Posterior vena cava (tissue), 2 donors: ENCODE results near the gene SURF2. TPM values are rescaled to one million over a fixed set of nuclear protein-coding genes. Genes with fewer than 3 reads are reported as not detected.
"Not testable (repeated sequence)": the region's sequence is repeated elsewhere in the genome, so short reads cannot be mapped to it uniquely, and the experiment has no call there.

ENCODE experiments used
- DNase-seq: peaks from one replicate; pipeline ENCODE4 v3.0.0-alpha.2; 2020; ENCODE audit warnings: low spot score
- intact Hi-C, 2 donors: fragments of 100-400 bp; cut with DNase I; formaldehyde crosslinking; loops; one replicate each; pipeline versions ENCODE4 v1.14.1 to v1.14.2; 2022 to 2023
- total RNA-seq, 2 donors: library from RNA; stranded (reverse); fragmentation: NEBNext Ultra II Directional; extraction: Animal tissue kit (Norgen Biotek cat#: 25700); gene quantifications; one replicate each; pipeline ENCODE4 v1.2.1, GENCODE V29; 2021
- donor health status: DM: yes; HTN: yes; CAD: no.
- donor health status: DM: yes; HTN: yes; CAD: no.

The SURF2 gene
- total RNA-seq, 2 donors from 2014 or later: 11.8 to 12.0 TPM

GRCh38 chr9:133389025-133389557 lies 32.7 kb downstream of the SURF2 start:
- intact Hi-C loops: no loop called here
- DNase-seq: no peak

GRCh38 chr9:133389562-133389961 lies 33.2 kb downstream of the SURF2 start:
- no peak for DNase-seq
- intact Hi-C loops: no loop called here

- DNase-seq: no peak
- intact Hi-C loops: no loop called here
Observed at GRCh38 chr9:133390713-133391112, 34.4 kb downstream of the SURF2 start.

GRCh38 chr9:133391449-133391848 lies 35.1 kb downstream of the SURF2 start:
- DNase-seq, intact Hi-C loops: not testable (repeated sequence)

GRCh38 chr9:133392308-133392707 lies 36.0 kb downstream of the SURF2 start:
- intact Hi-C loops: loop anchor here in 1 of 2 donors (1.0 kb wide), 1 partner anchor 44 kb away; no protein-coding TSS in a partner anchor
- not testable (repeated sequence) for DNase-seq

- intact Hi-C loops: no loop called here
- no peak for DNase-seq
Observed at GRCh38 chr9:133393399-133393798, 37.0 kb downstream of the SURF2 start.

- intact Hi-C loops: no loop called here
- DNase-seq: no peak
Observed at GRCh38 chr9:133394687-133395271, 38.4 kb downstream of the SURF2 start.

GRCh38 chr9:133396952-133397351 lies 40.6 kb downstream of the SURF2 start:
- intact Hi-C loops: no loop called here
- no peak for DNase-seq

GRCh38 chr9:133397370-133397769 lies 41.0 kb downstream of the SURF2 start:
- intact Hi-C loops: no loop called here
- DNase-seq: no peak

- intact Hi-C loops: no loop called here
- DNase-seq: no peak
Observed at GRCh38 chr9:133397895-133398294, 41.5 kb downstream of the SURF2 start.

GRCh38 chr9:133400292-133400691 lies 43.9 kb downstream of the SURF2 start:
- intact Hi-C loops: no loop called here
- DNase-seq: no peak

- intact Hi-C loops: no loop called here
- no peak for DNase-seq
Observed at GRCh38 chr9:133401588-133401987, 45.2 kb downstream of the SURF2 start.

GRCh38 chr9:133402689-133403088 lies 46.3 kb downstream of the SURF2 start:
- intact Hi-C loops: no loop called here
- DNase-seq: no peak

GRCh38 chr9:133403766-133404453 lies 47.6 kb downstream of the SURF2 start:
- DNase-seq: no peak
- intact Hi-C loops: loop anchor here in 1 of 2 donors (2.0 kb wide), 1 partner anchor 85 kb away; no protein-coding TSS in a partner anchor

- DNase-seq: no peak
- intact Hi-C loops: loop anchor here (2.0 to 5.0 kb wide), 2 partner anchors 83 to 84 kb away; no protein-coding TSS in a partner anchor
Observed at GRCh38 chr9:133404454-133405002, 48.2 kb downstream of the SURF2 start.

- intact Hi-C loops: loop anchor here (2.0 to 5.0 kb wide), 2 partner anchors 82 to 83 kb away; no protein-coding TSS in a partner anchor
- no peak for DNase-seq
Observed at GRCh38 chr9:133405508-133406438, 49.4 kb downstream of the SURF2 start.

GRCh38 chr9:133406480-133407307 lies 50.3 kb downstream of the SURF2 start:
- intact Hi-C loops: loop anchor here in 1 of 2 donors (5.0 kb wide), 1 partner anchor 81 kb away; no protein-coding TSS in a partner anchor
- DNase-seq: peak; percentile 92

GRCh38 chr9:133408042-133408441 lies 51.7 kb downstream of the SURF2 start:
- intact Hi-C loops: loop anchor here in 1 of 2 donors (5.0 kb wide), 1 partner anchor 79 kb away; no protein-coding TSS in a partner anchor
- DNase-seq: no peak
